GM21360 (cell line): ENCODE results near the gene STYXL1.
A peak's percentile ranks its signal among the peaks of the same experiment; 100 is the strongest.

Experiments
- ATAC-seq: cut with Tn5 transposase; IDR thresholded peaks from one replicate; pipeline ENCODE4 v1.9.1; 2021; ENCODE audit warnings: mild to moderate bottlenecking, moderate library complexity; ENCODE audit not compliant: unreplicated experiment

The STYXL1 gene

GRCh38 chr7:75995052-75995471, 52.7 kb downstream of the STYXL1 start:
- no peak for ATAC-seq

- peak; percentile 84 for ATAC-seq
These were observed 53.3 kb downstream of the STYXL1 start, which contains the start of gene TMEM120A for GRCh38 chr7:75994388-75995051. TSS of gene TMEM120A (minus strand) at chr7:75994595. CDS start at chr7:75994570, 25 bp downstream.

DNA sequence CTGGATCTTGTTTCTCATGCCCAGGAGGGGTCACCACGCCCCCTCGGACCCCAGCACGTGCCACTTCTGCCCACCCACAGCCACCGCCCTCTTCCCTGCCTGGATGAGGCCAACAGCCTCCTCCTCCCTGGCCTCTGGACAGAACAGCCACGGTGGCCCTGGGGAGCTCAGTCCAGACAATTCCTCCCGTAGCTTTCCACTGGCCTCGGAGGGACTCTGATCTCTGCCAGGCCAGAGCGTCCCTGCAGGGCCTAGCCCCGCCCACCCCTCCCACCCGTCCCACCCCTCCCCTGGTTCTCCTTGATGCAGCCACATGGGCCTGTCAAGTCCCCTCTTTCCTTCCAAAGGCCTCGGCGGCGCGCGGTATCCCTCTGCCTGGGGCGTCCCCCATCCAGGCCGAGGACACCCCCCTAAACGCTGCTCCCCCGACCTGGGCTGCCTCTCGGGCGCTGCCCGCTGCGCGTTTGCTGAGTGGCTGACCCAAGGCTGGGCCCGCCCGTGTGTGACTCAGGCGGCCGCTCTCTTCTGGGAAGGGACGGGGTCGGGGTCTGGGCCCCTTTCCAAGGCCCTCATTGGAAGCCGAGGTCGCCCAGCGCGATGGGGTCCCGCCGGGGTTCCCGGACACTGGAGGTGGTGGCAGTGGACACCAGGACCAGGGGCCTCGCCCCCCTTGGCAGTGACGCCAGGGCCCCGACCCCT, 54.0 kb downstream of the STYXL1 start:
- ATAC-seq: peak; percentile 7

DNA sequence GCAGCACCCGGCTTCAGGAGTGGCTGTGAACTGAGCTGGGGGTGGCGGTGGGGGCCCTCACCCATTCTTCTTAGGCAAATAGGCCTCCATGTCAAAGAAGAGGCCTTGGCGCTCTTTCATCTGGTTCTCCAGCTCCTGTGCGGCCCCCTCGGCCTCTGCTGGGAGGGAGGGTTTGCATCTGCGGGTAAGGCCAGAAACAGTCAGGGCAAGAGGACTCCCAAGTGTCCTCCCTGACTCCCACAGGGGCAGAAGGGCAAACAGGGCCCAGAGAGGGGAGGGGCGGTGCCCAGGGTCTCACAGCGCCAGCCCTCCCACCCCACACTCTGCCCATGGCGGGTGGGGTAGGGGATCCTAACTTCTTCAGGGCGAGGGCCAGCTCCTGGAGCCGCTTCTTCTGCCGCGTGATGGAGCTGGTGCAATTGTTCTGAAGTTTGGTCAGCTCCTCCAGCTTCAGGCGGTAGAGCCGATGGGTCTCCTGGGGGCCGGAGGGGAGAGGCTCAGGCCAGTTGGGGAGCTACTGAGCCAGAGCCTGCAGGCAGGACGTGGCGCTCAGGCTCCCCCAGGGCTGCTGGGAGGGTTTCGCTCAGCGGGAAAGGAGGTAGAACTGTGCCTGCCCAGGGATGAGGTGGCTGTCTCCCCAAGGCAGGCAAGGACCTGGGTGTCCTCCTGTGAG, 55.6 kb downstream of the STYXL1 start:
- ATAC-seq: no peak

DNA sequence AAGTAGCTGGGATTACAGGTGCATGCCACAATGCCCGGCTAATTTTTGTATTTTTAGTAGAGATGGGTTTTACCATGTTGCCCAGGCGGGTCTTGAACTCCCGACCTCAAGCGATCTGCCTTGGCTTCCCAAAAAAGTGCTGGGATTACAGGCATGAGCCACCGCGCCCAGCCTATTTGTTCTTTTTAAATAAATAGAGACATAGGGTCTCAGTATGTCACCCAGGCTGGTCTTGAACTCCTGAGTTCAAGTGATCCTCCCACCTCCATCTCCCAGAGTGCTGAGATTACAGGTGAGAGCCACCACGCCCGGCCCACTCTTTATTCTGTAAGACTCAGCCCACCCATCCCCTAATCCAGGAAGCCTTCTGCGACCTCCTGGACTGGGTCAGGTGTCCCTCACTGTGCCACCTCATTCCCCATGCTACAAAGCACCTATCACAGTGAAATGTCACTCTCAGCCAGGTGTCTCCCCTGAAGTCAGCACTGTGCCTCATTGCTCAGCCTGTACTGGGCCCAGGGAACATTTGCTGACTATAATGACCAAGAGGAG, 56.2 kb downstream of the STYXL1 start:
- no peak for ATAC-seq

GRCh38 chr7:75989500-75990388, 58.1 kb downstream of the STYXL1 start:
- no peak for ATAC-seq

DNA sequence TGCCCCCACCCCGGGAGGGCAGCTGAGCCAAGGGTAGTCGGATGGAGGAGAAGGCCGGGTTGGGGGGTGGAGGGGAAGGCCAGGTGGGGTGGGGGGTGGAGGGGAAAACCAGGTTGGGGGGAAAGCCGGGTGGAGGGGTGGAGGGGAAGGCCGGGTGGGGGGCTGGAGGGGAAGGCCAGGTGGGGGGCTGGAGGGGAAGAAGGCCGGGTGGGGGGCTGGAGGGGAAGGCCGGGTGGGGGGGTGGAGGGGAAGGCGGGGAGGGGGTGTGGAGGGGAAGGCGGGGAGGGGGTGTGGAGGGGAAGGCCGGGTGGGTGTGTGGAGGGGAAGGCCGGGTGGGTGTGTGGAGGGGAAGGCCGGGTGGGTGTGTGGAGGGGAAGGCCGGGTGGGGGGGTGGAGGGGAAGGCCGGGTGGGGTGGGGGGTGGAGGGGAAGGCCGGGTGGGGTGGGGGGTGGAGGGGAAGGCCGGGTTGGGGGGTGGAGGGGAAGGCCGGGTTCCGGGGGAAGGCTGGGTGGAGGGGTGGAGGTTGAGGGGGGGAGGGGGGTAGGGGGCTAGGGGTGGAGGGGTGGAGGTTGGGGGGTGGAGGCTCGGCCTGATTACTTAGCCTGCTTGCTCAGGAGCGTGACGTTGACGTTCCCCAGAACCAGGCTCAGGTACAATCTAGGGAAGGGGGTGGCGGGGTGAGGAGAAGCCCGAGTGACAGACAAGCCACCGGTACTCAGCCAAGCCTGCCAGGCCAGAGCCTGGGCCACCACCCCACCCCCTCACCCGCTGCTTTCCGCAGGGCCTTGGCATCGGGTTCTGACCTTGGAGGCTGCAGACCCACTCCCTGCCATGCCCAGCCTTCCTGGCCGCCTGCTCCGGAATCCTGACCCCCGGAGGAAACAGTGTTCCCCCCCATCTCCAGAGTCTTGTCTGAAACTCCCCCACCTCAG, 59.0 kb downstream of the STYXL1 start:
- no peak for ATAC-seq

GRCh38 chr7:75987805-75988567, 59.8 kb downstream of the STYXL1 start:
- no peak for ATAC-seq

GRCh38 chr7:75987026-75987804, 60.6 kb downstream of the STYXL1 start:
- no peak for ATAC-seq

DNA sequence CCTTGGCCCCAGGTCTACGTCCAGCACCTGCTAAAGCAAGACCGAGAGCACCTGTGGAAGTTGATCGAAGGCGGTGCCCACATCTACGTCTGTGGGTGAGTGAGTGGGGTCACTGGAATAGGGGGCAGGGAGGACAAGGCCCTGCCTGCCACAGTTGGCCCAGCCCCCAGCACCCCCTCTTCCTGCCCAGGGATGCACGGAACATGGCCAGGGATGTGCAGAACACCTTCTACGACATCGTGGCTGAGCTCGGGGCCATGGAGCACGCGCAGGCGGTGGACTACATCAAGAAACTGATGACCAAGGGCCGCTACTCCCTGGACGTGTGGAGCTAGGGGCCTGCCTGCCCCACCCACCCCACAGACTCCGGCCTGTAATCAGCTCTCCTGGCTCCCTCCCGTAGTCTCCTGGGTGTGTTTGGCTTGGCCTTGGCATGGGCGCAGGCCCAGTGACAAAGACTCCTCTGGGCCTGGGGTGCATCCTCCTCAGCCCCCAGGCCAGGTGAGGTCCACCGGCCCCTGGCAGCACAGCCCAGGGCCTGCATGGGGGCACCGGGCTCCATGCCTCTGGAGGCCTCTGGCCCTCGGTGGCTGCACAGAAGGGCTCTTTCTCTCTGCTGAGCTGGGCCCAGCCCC, 61.5 kb downstream of the STYXL1 start:
- no peak for ATAC-seq

DNA sequence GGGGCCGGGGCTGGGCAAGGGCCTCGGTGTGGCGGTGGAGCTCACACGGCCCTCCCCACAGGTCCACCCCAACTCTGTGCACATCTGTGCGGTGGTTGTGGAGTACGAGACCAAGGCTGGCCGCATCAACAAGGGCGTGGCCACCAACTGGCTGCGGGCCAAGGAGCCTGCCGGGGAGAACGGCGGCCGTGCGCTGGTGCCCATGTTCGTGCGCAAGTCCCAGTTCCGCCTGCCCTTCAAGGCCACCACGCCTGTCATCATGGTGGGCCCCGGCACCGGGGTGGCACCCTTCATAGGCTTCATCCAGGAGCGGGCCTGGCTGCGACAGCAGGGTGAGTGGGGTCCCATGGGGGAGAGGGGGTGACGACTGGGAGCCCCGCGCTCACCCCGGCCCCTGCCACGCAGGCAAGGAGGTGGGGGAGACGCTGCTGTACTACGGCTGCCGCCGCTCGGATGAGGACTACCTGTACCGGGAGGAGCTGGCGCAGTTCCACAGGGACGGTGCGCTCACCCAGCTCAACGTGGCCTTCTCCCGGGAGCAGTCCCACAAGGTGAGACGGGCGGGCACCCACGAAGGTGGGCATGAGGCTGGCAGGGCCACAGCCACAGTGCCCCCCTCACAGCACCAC, 62.2 kb downstream of the STYXL1 start:
- ATAC-seq: no peak

DNA sequence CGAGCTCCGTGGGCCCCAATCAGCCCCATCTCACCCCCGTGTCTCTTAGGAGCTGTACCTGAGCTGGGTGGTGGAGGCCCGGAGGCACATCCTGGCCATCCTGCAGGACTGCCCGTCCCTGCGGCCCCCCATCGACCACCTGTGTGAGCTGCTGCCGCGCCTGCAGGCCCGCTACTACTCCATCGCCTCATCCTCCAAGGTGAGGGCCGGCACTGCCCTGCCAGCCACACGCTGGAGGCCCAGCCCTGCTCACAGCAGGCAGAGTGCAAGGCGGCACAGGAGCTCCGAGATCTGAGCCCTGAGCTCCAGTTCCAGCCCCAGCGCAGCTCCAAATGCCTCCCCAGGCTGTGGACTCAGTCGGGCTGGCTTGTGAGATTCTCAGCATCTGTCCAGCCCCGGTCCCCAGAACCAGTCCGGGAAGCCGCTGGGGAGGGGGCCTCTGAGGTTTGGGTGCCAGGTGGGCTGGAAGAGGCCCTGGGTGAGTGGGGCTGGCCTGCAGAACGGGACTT, 62.7 kb downstream of the STYXL1 start:
- ATAC-seq: no peak

GRCh38 chr7:75984130-75985008, 63.4 kb downstream of the STYXL1 start:
- no peak for ATAC-seq

- ATAC-seq: no peak
These were observed 64.2 kb downstream of the STYXL1 start for GRCh38 chr7:75983471-75984129.

- ATAC-seq: no peak
These were observed 65.3 kb downstream of the STYXL1 start for GRCh38 chr7:75982306-75983064.
